Neuronal stem cell (in vitro differentiated cells): ENCODE measurements around the gene RPS19. TPM values are rescaled to one million over a fixed set of nuclear protein-coding genes. Genes with fewer than 3 reads are reported as not detected.

Experiments used
- DNase-seq: peaks from one replicate; pipeline ENCODE4 v3.0.0-alpha.2; 2013; ENCODE audit warnings: low spot score
- H2AFZ ChIP-seq: one replicate; pipeline ENCODE4 v1.6.1; 2013; ENCODE audit warnings: mild to moderate bottlenecking, low read length, inconsistent platforms
- H2AK5ac ChIP-seq: 2 replicates; pipeline ENCODE4 v1.6.1; 2013; ENCODE audit warnings: low read depth, mild to moderate bottlenecking, inconsistent platforms, low read length, moderate library complexity, mixed read lengths
- H2BK120ac ChIP-seq: 2 replicates; pipeline ENCODE4 v1.6.1; 2013; ENCODE audit warnings: low read depth, mild to moderate bottlenecking, inconsistent platforms, low read length, moderate library complexity, mixed read lengths
- H2BK12ac ChIP-seq: one replicate; pipeline ENCODE4 v1.6.1; 2013; ENCODE audit warnings: low read length, inconsistent platforms
- H2BK15ac ChIP-seq: 2 replicates; pipeline ENCODE4 v1.6.1; 2013; ENCODE audit warnings: mild to moderate bottlenecking, low read length, inconsistent platforms, mixed read lengths
- H2BK5ac ChIP-seq: one replicate; pipeline ENCODE4 v1.6.1; 2013; ENCODE audit warnings: inconsistent platforms, mild to moderate bottlenecking, low read length, moderate library complexity
- H3K14ac ChIP-seq: one replicate; pipeline ENCODE4 v1.6.1; 2013; ENCODE audit warnings: low read length, inconsistent platforms
- H3K18ac ChIP-seq: 2 replicates; pipeline ENCODE4 v1.6.1; 2013; ENCODE audit warnings: low read length, inconsistent platforms
- H3K23ac ChIP-seq: 2 replicates; pipeline ENCODE4 v1.6.1; 2013; ENCODE audit warnings: low read depth, mild to moderate bottlenecking, mixed read lengths, low read length, inconsistent platforms; ENCODE audit not compliant: poor library complexity
- H3K27ac ChIP-seq: replicated peaks from 3 replicates; pipeline ENCODE4 v1.5.1; 2013; ENCODE audit warnings: low read length, inconsistent platforms
- H3K27me3 ChIP-seq, 3 experiments: 2 replicates each; pipeline ENCODE4 v1.6.1; 2013; ENCODE audit warnings: low read length in 3 of 3, mild to moderate bottlenecking in 2 of 3, inconsistent platforms in 1 of 3, low read depth in 1 of 3, mixed read lengths in 1 of 3, moderate library complexity in 1 of 3; ENCODE audit not compliant: control insufficient read depth in 3 of 3, insufficient read depth in 3 of 3
- H3K36me3 ChIP-seq, 2 donors: replicated peaks in 1 of 2; 2 replicates each; pipeline ENCODE4 v1.6.1; 2013; ENCODE audit warnings: low read length in 2 of 2; ENCODE audit not compliant: control insufficient read depth in 2 of 2, insufficient read depth in 2 of 2
- H3K4ac ChIP-seq: 2 replicates; pipeline ENCODE4 v1.6.1; 2013; ENCODE audit warnings: inconsistent platforms, mild to moderate bottlenecking, low read length, moderate library complexity
- H3K4me1 ChIP-seq, 2 donors: 1 replicate in 1 of 2; 2 replicates in 1 of 2; pipeline ENCODE4 v1.6.1; 2013; ENCODE audit warnings: low read length in 2 of 2, low read depth in 1 of 2; ENCODE audit not compliant: control insufficient read depth in 2 of 2, insufficient read depth in 1 of 2
- H3K4me2 ChIP-seq: one replicate; pipeline ENCODE4 v1.6.1; 2013; ENCODE audit warnings: mild to moderate bottlenecking, low read length, inconsistent platforms; ENCODE audit not compliant: insufficient read depth, poor library complexity, severe bottlenecking
- H3K4me3 ChIP-seq, 2 donors: 2 replicates each; pipeline ENCODE4 v1.5.1; 2013; ENCODE audit warnings: low read length in 2 of 2, mild to moderate bottlenecking in 2 of 2, inconsistent platforms in 1 of 2, moderate library complexity in 1 of 2
- H3K79me1 ChIP-seq: one replicate; pipeline ENCODE4 v1.6.1; 2013; ENCODE audit warnings: low read depth, mild to moderate bottlenecking, inconsistent platforms, low read length, moderate library complexity
- H3K9ac ChIP-seq: one replicate; pipeline ENCODE4 v1.6.1; 2013; ENCODE audit warnings: mild to moderate bottlenecking, low read depth, low read length, inconsistent platforms; ENCODE audit not compliant: poor library complexity
- H3K9me3 ChIP-seq, 2 donors: replicated peaks in 1 of 2; 2 replicates each; pipeline versions ENCODE3 to v1.6.1; 2013; ENCODE audit warnings: low read length in 2 of 2, mild to moderate bottlenecking in 2 of 2, inconsistent platforms in 1 of 2, low read depth in 1 of 2, mixed read lengths in 1 of 2, moderate library complexity in 1 of 2; ENCODE audit not compliant: control insufficient read depth in 2 of 2, insufficient read depth in 1 of 2
- H4K8ac ChIP-seq: one replicate; pipeline ENCODE4 v1.6.1; 2013; ENCODE audit warnings: low read depth, mild to moderate bottlenecking, inconsistent platforms, low read length, moderate library complexity
- H4K91ac ChIP-seq: one replicate; pipeline ENCODE4 v1.6.1; 2013; ENCODE audit warnings: low read length, low read depth, mild to moderate bottlenecking, inconsistent platforms; ENCODE audit not compliant: poor library complexity
- WGBS, 2 donors: extraction: QIAGEN DNeasy Blood & Tissue Kit; methylation state at CpG; one replicate each; pipeline ENCODE4 v1.1.7; 2013; ENCODE audit warnings: missing lambda C conversion rate in 2 of 2, mixed read lengths in 1 of 2; ENCODE audit not compliant: insufficient read length in 2 of 2, insufficient replicate concordance in 1 of 2; ENCODE audit errors: extremely low coverage in 2 of 2; 5-methylcytosine and 5-hydroxymethylcytosine counted together
- polyA plus RNA-seq, 2 experiments: library from polyadenylated mRNA; stranded (reverse); fragments of 200-250 nt; gene quantifications; one replicate each; pipeline ENCODE4 v1.2.3, GENCODE V29; 2013

The RPS19 gene
- 4,580 TPM for polyA plus RNA-seq (2013, experiment 1 of 2)
- polyA plus RNA-seq (2013, experiment 2 of 2): 4,472 TPM

DNA sequence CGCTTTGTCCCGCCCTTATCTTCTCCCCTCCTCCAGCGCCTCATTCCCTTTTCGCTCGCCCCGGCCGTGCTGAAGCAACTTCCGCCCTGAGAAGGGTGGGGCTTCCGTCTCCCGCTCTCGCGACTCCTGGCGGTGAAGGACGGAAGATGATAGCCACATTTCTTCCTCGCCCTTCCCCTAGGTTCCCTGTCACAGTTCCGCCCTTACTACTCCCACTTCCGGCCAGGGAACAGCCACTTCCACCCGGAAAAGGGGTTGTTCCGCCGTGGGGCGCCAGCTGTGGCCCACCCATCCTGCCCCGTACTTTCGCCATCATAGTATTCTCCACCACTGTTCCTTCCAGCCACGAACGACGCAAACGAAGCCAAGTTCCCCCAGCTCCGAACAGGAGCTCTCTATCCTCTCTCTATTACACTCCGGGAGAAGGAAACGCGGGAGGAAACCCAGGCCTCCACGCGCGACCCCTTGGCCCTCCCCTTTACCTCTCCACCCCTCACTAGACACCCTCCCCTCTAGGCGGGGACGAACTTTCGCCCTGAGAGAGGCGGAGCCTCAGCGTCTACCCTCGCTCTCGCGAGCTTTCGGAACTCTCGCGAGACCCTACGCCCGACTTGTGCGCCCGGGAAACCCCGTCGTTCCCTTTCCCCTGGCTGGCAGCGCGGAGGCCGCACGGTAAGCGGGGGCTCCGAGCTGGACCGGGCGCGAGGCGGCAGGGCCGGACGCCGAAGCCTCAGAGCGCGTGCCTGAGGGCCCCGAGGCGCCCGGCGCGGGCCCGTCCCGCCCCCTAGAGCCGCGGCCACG, at the start of gene RPS19:
RPS19 (plus strand) TSS at position 638 of the 801 bp plus-strand sequence. CDS start 520 bp downstream, outside the sequence.
- peaks cover 0 to 7% (median 0%) of the 10 kb centered on the region in 3 experiments for H3K27me3 ChIP-seq
- peaks cover 21% of the 10 kb centered on the region for H3K79me1 ChIP-seq
- no peak within 1 kb of the TSS for H2BK12ac ChIP-seq
- peak within 1 kb of the TSS; percentile 88 for H2AK5ac ChIP-seq
- peaks cover 39 to 43% of the 10 kb centered on the region in 2 donors for H3K36me3 ChIP-seq
- no peak within 1 kb of the TSS for H4K91ac ChIP-seq
- H2BK120ac ChIP-seq: no peak within 1 kb of the TSS
- peak; percentile 99 for DNase-seq
- H3K9ac ChIP-seq: peak within 1 kb of the TSS; percentile 99
- H3K23ac ChIP-seq: peak within 1 kb of the TSS; percentile 99
- peaks cover 16 to 21% of the 10 kb centered on the region in 2 donors for H3K4me1 ChIP-seq
- no peaks in the 10 kb centered on the region for H3K9me3 ChIP-seq
- WGBS, 2 donors: no CpG with 5 or more reads among the region's 76 CpGs
- peak within 1 kb of the TSS; percentile 66 for H3K14ac ChIP-seq
- H3K4me3 ChIP-seq: peak within 1 kb of the TSS; percentile 95 to 98
- peak within 1 kb of the TSS; percentile 90 for H2AFZ ChIP-seq
- H3K4ac ChIP-seq: no peak within 1 kb of the TSS
- H3K27ac ChIP-seq: peak within 1 kb of the TSS; percentile 83
- H2BK15ac ChIP-seq: no peak within 1 kb of the TSS
- H3K4me2 ChIP-seq: peak within 1 kb of the TSS; percentile 72
- H4K8ac ChIP-seq: no peak within 1 kb of the TSS
- H3K18ac ChIP-seq: peak within 1 kb of the TSS; percentile 92
- H2BK5ac ChIP-seq: peak within 1 kb of the TSS; percentile 99

DNA sequence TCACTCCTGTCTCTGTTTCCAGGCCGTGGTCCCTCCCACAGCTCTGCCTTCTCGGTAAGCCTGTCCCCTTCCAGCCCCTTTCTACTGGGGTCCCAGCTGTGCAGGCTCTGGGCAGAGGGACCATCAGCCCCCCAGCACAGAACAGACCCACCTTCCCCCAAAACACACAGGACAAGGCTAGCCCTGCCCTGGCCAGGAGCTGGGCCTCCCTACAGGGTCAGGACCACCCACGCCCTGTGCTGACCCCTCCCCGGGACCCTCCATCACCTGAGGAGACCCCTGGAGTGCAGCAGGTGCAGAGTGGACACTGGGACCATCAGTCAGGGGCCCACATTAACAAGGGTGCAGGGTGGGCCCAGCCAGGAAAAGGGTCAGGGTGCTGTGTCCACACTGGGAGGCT, 49.8 kb upstream of the RPS19 start:
- Histone ChIP-seq H3K79me1 (peaks cover 2% of the 10 kb centered on the region), H3K4ac (no peak overlapping the region), H3K14ac (no peak overlapping the region), H4K91ac (no peak overlapping the region), H2BK5ac (no peak overlapping the region), H3K27ac (no peak overlapping the region), H3K4me2 (no peak overlapping the region), H2AK5ac (no peak overlapping the region), H3K9ac (no peak overlapping the region), H4K8ac (no peak overlapping the region), H3K27me3 (peaks cover 0 to 12% (median 1%) of the 10 kb centered on the region in 3 experiments), H3K4me1 (no peaks in the 10 kb centered on the region), H3K9me3 (no peaks in the 10 kb centered on the region), H2BK12ac (no peak overlapping the region), H2BK120ac (no peak overlapping the region), H3K36me3 (no peaks in the 10 kb centered on the region), H2BK15ac (no peak overlapping the region), H2AFZ (no peak overlapping the region), H3K4me3 (no peak overlapping the region), H3K18ac (peak overlapping the region; percentile 35), H3K23ac (no peak overlapping the region)
- no CpG with 5 or more reads among the region's 4 CpGs for WGBS, 2 donors
- DNase-seq: no peak

DNA sequence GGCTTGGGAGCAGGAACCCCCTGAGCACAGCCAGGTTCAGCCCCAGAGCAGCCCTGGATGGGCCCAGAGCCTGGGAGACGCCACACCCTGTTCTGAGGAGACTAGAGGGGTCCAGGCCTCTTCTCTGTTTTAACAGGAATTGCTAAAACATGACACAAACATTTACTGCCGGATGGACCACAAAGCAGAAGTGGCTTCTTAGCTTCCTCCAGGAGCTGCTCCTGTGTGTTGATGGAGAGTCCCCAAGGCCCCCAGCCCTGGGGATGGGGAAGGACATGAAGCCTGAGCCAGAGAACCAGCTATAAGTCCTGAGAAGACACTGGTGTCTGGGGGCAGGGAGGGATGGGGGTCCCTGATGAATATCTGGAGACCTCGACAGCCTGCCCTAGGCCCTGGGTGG, 49.0 kb upstream of the RPS19 start:
- H3K23ac ChIP-seq: no peak overlapping the region

DNA sequence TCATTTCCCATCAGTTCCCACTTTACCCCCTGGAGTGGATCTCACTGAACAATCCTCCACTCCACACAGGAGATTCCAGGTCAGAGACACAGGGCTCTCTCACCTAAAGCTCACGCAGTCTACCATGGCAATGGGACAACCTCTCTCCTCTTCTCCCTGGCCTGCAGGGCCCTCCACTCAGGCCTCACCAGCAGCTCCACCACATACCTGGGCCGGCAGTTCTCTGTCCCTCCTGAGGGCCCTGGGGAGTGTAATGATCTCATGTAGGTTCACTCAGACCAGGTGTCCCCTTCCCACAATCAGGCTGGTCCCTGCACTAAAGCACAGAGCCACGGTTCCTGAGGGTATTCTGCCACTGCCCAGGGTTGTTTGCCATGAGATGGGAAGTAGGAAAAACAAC, 48.1 kb upstream of the RPS19 start:
- H2BK15ac ChIP-seq: no peak overlapping the region
- no peak overlapping the region for H2AK5ac ChIP-seq
- H3K27ac ChIP-seq: no peak overlapping the region
- H3K9ac ChIP-seq: no peak overlapping the region
- H3K18ac ChIP-seq: no peak overlapping the region
- H4K8ac ChIP-seq: no peak overlapping the region
- DNase-seq: no peak
- H3K9me3 ChIP-seq: no peaks in the 10 kb centered on the region
- H3K4ac ChIP-seq: no peak overlapping the region
- H2BK120ac ChIP-seq: no peak overlapping the region
- H2AFZ ChIP-seq: no peak overlapping the region
- no peak overlapping the region for H2BK5ac ChIP-seq
- no peak overlapping the region for H3K4me3 ChIP-seq
- no peaks in the 10 kb centered on the region for H3K36me3 ChIP-seq
- no peak overlapping the region for H4K91ac ChIP-seq
- H3K79me1 ChIP-seq: peaks cover 2% of the 10 kb centered on the region
- no peak overlapping the region for H3K4me2 ChIP-seq
- no peak overlapping the region for H3K14ac ChIP-seq
- H3K23ac ChIP-seq: no peak overlapping the region
- WGBS, 2 donors: no CpG with 5 or more reads among the region's 3 CpGs
- H2BK12ac ChIP-seq: no peak overlapping the region
- H3K4me1 ChIP-seq: no peaks in the 10 kb centered on the region
- H3K27me3 ChIP-seq: peaks cover 0 to 10% (median 0%) of the 10 kb centered on the region in 3 experiments

More for the DNA sequence above, 49.0 kb upstream of the RPS19 start:
- H2BK15ac ChIP-seq: no peak overlapping the region
- H3K4me2 ChIP-seq: no peak overlapping the region
- no peak overlapping the region for H3K4me3 ChIP-seq
- H4K8ac ChIP-seq: no peak overlapping the region
- H3K9me3 ChIP-seq: no peaks in the 10 kb centered on the region
- H2BK12ac ChIP-seq: no peak overlapping the region
- H3K14ac ChIP-seq: no peak overlapping the region
- no CpG with 5 or more reads among the region's 3 CpGs for WGBS, 2 donors
- H3K27ac ChIP-seq: no peak overlapping the region
- H3K27me3 ChIP-seq: peaks cover 0 to 10% (median 1%) of the 10 kb centered on the region in 3 experiments
- no peak overlapping the region for H2BK5ac ChIP-seq
- no peaks in the 10 kb centered on the region for H3K4me1 ChIP-seq
- H3K9ac ChIP-seq: no peak overlapping the region
- no peak overlapping the region for H3K18ac ChIP-seq
- H3K4ac ChIP-seq: no peak overlapping the region
- no peak overlapping the region for H2BK120ac ChIP-seq
- H4K91ac ChIP-seq: no peak overlapping the region
- DNase-seq: no peak
- peaks cover 2% of the 10 kb centered on the region for H3K79me1 ChIP-seq
- no peak overlapping the region for H2AK5ac ChIP-seq
- no peaks in the 10 kb centered on the region for H3K36me3 ChIP-seq
- no peak overlapping the region for H2AFZ ChIP-seq
